GDM1 (cell line): Measurements from ENCODE around the gene ADSS1.

Experiments
- DNase-seq: peaks from one replicate; lab custom pipeline; 2025; lab: John Stamatoyannopoulos, UW

ADSS1 gene

DNA sequence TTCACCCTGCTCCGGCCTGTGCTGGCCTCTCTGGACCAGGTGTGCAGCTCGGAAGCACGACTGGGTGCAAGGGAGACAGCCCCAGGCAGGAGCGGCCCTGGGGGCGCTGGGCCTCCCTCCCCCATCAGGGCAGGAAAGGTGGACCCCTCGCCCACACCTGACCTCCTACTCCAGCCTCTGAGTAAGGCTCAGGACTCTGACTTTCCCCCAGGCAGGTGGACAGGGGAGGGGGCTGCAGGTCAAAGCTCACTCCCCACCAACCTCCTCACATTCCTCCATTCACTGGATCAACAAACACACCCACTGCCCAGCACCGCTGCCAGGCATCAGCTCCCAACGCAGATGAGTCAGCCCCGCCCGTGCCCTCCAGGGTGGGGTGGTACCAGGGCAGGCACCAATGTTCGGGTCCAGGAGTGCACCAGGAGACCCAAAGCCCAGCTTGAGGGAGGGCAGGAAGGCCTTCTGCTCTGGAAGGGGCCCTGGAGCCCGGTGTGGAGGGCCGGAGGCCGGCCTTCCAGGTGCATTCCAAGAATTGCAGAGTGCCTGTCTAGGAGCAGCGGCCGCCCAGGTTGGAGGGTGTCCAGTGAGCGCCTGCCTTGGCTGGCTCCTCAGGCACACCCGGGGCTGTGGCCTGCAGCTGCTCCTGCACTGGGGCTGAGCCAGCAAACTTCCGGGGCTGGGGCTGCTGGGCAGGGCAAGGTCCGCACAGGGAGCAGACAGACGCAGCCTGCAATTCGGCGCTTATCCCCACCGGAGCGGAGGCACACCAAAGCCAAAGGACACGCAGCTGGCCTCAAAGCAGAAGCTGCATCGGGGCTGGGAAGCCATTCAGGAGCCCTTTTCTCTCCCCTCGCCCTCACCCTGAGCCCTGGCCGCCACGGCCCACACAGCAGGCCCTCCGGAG lies 36.2 kb upstream of the ADSS1 start:
- no peak for DNase-seq

DNA sequence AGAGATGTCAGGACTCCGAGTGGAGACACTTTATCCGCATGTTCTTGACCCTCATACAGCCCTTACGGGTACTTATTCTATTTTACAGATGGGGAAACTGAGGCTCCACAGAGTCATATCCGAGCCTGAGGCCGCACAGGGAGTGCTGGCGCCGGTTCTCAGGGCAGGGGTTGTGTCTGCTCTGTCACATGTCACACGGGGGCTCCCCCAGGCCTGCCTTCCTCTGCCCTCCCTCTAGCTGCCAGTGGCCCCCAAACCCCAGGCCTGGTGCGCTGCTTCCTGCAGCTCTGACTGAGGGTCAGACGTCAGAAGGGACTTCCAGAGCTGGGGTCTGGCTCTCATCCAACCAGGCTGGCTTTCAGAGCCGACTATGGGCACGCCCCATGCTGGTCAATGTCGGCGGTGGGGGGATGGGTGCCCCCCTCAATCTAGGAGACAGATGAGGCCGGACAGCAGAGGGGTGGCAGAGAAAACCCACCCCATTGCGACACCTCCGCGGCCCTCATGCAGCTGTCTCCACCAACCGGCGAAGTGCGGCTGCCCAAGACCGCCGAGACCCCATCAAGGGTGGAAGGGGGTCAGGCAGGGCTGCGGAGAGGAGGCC lies 35.4 kb upstream of the ADSS1 start:
- DNase-seq = no peak

DNA sequence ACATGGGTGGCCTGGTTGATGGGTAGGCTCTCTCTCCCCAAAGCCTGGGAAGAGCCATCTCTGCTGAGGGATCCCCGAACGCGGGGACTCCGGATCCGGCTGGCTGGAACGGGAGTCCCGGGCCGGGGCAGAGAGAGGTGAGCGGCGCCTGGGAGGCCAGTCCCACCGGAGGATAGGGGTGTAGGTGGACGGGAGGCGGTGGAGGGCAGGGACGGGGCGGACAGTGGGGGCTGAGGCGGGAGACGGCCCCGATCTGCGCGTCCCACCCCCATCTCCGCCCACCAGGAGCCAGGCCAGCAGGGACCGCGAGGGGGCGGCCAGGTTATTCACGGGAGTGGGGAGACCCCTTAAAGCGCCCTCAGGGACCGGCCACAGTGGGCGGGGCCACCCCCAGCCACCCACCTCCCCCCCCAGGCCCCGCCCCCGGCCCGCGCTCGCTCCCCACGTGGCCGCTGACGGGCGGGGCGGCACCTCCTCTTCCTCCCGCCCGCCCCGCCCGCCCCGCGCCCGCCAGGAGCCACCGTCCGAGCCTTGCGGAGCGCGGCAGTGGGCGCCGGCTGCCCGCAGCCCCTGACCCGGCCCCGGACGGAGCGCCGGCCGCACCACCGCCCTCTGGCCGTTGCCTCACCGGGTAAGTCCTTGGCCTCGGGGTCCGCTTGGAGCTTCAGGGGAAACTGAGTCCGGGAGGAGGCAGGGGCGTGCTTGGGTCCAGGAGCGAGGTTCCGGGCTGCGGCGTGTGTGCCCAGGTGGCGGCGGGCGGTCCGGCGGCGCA lies 34.7 kb upstream of the ADSS1 start, which contains the start of gene INF2:
TSS of gene INF2 (plus strand) at position 510 of the 772 bp plus-strand sequence. CDS start 11,748 bp downstream, outside the sequence.
- DNase-seq = no peak

DNA sequence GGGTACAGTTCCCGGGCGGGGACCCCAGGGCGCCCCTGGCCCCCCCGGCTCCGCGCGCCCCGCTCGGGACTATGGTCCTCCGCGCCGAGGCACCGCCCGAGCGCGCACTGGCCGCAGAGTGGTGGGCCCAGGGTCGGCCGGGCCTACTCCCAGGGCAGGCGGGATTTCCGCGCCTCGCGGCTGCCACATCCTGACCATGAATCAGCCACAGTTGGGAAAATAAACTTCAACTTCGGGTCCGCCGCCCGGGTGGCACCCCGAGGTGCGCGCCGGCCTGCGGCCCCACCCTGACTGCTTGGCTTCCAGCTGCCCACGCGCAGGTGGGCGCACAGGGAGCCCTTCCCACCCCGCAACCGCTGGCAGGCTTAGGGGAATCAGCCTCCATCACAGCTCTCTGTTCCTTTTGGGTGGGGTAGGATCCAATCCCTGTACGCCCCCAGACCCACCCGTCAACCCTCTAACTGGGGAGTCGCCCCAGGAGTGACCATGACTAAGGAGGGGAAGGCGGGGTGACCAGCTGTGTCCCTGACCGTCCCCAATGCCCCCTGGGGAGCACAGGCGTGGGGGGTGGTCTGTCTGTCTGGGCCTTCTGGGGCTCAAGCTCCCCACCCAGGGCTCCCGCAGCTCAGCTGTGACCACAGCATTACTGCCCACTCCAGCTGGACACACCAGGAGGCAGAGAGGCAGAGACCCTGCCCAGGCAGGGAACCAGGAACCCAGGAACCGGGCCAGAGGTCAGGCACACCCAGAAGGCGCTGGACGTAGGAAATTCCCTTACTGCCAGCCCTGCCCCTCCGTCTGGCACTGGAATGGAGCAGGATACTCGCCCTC lies 33.9 kb upstream of the ADSS1 start:
- no peak for DNase-seq

DNA sequence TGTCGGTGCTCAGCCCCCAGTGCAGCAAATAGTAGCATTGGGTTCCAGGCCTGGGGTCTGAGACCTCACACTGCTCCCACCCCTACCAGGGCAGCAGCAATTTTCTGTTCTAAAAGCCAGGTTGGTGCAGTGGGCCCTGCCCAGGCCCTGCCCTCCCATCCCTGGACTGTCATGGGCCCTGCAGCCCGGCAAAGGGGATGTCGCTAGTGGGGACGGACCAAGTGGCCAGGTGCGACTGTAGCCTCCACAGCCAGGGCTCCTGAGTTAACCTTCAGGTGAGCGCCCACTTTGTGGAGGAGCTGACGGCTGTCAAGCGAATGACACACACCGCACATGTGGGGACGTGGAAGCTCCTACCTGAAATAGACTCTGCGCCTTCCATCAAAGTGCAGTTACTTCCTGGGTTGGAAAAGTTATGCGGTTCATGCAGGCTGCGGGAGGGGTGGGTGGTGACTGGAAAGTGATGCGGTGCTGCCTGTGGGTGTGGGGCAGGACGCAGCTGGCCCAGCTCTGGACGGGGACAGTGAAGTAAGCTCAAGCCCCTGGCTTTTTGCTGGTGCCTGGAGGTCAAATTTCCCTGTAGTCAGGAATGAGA lies 33.1 kb upstream of the ADSS1 start:
- DNase-seq = no peak

DNA sequence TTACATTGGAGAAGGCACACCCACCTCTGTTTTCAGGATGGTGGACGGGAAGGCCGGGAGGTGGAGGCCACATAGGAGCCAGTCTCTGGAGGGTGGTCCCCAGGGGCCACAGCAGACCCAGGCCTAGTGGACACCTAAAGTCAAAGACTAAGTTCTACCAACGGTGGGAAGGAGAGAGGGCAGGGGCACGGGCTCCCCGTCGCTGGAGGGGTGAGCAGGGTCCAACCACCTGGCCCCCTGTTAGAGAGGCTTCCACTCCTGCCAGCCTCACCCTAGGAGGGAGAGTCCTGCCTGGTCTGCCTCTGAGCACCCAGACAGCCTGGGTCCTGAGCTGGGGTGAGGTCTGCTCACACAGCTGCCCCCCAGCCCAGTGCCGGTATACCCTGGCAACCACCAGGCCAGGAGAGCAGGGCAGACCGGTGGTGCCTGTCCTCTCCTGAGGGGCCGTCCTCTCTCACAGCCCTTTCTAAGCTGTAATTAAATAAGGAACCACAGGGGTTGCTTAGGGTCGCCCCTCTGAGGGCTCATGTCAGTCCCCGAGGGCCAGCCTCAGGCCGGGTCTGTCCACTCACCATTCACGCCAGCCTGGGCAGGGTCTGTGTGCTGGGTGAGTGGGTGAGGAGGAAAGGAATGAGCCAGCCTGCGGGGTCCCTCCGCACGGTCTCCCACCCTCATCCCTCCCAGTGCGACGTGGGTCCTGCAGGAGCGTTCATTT lies 32.3 kb upstream of the ADSS1 start:
- DNase-seq = no peak

DNA sequence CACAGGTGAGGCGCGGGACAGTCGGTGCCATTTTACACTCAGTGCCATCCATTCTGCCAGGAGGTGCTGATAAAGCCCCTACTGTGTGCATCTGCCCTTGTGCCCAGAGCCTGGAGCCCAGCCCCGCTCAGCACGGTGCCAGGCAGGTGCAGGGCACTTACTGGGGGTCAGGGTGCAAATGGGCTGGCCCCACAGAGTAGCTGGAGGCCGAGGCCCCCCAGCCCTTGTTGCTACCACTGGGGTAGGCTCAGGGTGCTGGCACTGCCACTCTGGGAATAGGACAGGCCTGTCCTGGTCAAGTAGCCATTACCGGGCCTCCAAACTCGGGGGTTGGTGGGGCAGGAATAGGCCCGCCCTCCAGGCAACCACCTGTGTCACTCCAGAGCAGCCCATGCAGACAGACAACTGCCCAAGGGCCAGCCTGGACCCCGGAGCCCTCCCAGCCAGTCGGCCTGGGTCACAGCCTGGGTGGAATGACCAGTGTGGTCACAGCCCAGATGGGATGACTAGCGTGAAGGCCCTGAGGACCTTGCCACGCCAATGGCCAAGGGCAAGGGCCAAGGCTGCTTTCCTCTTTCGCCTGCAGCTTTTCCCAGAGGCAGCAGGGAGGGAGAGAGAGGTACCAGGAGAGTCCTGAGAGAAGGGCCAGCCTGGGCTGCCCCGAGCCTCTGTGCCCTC lies 31.6 kb upstream of the ADSS1 start:
- no peak for DNase-seq

DNA sequence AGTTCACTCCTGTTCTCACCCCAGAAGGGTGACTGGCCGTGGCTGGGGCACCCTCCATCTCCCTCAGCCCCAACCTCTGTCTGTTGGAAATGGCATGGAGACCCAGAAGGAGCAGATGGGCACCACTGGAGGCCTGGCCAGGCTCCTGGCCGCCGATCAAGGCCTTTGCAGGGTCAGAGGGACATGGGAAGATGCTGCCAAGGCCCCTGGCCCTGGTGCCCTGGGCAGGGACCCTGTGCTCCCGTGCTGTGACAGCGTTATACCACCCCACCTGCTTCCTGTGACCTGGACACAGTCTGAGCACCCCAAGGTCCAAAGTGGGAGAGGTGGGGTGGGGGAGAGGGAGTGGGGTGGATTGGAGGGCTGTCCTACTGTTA lies 31.1 kb upstream of the ADSS1 start:
- DNase-seq = no peak

DNA sequence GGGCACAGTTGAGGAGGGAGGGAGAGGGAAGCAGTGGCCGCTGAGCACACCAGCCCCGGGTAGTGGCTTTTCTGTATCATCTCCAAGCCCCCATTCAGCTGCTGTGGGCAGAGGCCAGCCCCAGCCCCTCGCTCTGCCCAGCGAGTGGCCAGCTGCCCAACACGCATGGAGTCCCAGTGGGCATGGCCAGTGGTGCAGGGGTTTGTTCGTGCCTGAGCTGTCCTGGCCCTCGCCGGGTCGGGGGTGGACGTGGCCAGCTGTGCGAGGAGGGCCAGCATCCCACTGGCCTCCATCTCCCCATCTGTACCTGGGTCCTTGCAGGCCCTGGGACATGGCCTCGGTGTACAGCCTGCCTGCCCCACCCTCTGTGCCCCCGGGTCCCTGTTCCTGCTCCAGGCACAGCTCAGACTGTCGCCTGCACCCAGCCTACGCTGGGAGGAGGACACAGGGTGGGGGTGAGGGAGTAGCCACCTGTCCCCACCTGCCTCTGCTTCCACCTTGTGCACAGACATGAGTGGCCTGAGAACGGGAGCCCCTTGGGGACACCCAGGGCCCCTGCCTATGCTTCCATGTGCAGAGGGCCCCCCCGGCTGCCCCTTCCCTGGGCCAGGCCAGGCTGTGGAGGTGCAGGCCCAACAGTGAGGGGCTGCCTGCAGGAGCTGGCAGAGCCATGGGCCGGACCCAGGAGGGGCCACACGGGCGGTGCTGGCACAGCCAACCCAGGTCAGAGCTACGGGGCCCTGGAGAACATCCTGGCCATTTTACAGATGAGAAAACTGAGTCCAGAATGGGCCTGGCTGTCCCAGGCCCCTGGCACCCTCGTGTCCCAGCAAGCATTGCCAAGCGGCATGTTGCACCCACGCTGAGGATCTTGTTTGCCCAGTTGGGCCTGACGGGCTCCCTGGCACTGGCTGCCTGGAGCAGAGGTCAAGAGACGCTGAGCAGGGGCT lies 30.3 kb upstream of the ADSS1 start:
- DNase-seq = no peak

DNA sequence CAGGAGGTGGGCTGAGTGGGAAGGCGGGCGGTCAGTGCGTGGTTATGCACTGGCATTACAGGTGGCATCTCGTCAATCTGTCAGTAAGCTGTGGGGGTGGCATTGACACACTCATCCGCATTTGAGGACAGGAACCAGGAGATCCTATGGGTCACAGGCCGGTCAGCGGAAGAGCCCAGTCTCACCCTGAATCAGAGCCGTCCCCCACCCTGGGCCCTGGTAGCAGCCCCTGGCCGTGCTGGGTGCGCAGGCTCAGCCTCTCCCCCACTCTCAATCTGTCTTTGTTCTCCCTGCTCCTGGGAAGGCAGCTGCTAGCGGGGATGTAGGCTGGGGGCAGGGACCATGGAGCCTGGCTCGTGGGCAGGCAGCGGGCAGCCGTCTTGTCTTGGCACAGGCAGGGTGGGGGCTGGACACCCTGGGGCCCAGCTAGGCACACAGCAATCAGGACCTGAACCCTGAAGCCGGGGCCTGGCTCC lies 29.5 kb upstream of the ADSS1 start:
- no peak for DNase-seq

DNA sequence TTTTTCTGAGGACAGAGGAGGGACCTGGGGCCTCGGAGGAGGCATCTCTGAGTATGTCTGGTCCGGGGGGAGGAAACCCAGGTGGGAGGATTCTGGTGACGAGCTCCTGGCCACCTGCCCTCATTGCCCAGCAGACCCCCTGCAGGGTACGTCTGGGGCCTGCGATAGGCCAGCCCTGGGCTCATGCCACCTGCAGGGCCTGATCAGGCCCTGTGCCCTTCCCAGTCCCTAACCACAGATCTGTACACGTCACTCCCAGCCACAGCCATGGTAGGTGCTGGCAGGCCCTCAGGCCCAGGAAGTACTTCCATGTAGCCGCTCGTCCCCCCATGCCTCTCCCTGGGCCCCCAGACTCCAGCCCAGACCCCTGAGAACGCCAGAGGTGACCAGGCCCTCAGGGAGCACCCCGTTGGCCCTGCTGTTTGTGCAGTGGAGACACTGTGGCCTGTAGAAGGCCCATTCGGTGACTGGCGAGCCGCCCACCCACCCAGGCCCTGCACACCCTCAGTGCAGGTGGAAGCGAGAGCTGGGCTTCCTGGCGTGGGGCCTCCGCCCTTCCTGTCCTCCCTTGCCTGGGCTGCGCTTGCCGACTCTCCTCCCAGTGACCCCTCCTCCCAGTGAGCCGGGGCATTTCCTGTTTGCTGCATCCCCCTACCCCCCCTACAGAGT lies 28.9 kb upstream of the ADSS1 start:
- DNase-seq = no peak

DNA sequence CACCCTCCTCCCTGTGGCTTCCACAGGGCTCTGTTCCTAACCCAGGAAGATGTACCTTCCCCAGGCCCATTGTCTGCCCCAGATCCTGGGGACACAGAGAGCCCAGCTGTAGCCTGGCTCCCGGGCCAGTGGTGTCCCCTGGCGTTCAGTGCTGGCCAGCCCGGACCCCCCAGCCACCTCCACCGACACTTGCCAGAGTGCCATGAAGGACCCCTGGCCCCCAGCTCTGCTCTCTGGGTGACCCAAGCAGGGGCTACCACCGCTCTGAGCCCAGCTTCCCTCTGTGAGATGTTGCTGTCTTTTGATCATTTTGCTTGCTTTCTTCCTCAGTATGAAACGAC lies 28.4 kb upstream of the ADSS1 start:
- no peak for DNase-seq

DNA sequence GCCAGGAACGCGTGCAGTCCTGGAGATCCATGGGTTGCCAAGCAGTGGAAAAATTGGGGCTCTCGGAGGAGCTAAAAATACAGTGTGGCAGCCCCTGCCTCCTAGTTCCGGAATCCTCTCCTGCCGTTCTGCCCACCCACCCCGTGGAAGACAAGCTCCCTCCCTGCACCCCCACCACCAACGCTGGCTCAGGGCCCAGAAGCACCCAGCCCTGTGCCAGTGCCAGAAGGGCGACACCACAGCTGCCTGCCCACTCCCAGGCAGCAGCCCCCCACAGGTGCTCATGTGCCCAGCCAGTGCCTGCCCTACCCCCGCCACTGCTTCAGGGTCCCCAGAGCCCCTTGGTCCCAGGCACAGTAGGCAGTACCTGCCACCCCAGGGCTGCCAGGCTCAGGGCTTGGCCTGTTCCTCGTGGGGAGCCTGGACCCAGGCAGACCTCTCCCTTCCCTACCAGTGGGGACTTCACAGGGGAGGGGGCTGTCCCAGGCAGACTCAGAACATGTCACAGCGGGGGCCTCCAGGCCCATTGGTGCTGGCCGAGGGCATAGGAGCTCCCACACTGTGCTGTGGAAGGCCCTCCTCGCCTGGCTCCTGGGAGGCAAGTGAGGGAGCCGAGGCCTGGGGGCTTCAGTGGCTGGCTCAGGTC lies 27.2 kb upstream of the ADSS1 start:
- no peak for DNase-seq

DNA sequence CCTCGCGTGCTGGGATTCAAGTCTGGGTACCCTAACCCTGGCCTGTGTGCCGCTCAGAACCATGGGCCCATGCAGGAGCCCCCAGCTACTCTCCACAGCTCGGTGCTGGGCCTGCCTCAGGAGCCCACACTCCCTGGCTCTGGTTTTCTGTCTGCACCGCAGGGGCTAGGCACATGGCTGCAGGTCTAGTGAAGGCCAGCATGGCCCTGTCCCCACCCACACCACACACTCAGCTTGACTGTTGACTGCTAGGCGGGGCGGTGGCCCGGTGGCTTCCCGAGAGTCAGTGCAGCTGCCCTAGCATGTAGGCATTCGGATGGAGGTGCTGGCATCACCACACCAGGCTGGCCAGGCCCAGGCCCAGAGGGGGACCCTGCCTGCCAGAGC lies 26.7 kb upstream of the ADSS1 start:
- DNase-seq = no peak

DNA sequence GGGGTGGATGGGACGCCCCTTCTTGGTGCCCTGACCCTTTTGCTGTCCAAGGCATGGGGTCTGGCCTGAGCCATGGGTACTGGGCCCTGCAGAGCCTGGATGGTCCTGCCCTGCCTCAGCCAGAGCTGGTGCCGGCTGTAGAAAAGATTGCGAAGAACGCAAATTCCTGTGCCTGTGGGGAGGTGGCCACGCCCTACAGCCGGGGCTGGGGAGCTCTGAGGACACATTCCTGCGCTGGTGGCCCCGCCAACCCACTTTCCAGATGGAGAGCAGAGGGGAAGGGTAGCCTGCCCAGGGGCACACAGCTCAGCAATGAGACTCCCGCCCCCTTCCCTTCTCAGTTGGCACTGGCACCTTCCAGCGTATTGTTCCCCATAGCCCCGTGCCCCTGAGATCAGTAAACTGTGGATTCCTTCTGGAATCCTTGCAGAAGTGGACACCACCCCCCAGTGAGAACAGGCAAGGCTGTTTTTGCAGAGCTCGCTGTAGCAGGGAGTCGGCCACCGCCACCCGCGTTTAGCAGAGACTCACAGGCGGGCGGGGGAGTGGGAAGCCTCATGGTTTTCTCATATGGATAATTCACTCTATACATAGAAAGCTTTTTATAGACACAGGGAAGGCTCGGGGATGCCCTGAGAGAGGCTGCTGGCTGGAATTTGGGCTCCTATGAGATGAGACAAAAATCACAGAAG lies 26.0 kb upstream of the ADSS1 start:
- no peak for DNase-seq

DNA sequence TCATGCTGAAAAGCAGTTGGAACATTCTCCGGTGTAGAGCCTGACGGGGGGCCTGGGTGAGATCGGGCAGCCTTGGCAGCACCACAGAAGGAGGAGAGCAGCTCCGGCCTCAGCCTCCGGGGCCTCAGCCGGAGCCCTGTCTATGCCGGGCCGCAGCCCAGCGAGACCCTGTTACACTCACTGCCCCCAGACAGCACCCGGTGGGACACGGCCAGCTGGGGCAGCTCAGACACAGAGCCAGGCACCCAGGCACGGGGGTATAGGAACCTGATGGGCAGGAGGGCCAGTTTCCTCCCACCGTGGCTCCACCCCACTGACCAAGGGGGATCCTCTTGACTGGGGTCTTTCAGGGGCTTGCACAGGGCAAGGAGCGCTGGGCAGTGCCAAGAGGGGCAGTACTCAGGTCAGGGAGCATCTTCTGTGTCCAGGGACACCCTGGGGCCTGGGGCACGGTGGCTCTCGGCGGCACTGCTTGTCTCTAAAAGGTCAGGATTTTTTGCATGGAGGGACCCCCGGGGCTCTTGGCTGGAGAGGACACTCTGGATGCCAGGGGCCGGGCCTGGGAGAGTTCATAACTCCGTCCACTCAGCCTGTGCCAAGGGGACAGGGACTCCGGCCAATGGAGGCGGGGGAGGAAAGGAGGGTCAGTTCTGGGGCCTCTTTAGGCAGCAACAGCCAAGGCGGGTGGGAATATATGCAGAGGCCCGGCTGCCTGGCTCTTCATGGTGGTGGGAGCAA lies 25.2 kb upstream of the ADSS1 start:
- DNase-seq = no peak

DNA sequence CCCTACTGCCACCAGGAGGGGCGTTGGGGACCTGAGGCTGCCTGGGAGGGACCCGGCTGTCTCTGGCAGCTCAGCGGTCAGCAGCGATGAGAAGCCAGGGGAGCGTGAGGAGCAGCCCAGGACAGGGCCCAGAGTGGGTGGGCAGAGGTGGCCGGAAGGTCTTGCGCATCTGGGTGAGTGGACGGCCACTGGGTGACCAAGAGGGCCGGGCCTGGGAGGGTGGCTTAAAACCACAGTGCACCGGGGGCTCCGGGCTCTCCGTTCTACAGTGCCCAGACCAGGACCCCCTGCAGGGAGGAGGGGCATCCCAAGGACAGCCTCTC lies 24.6 kb upstream of the ADSS1 start:
- DNase-seq = no peak
